GM12878 (cell line): ENCODE measurements around the gene ETNK2. TPM values are rescaled to one million over a fixed set of nuclear protein-coding genes. Genes with fewer than 3 reads are reported as not detected.

ENCODE experiments used
- ATAC-seq: fragments of 200-7000 bp; cut with Tn5 transposase; 3 replicates; pipeline ENCODE4 v1.9.1; 2020; ENCODE audit warnings: mild to moderate bottlenecking, moderate library complexity
- BruUV-seq: library from RNA; stranded (reverse); fragments of 400-500 nt; replicated peaks from 2 replicates; lab custom pipeline; 2021; lab: Mats Ljungman, UMichigan
- CTCF ChIA-PET: fragments of 300-600 bp; sonication (Branson Sonifier 250); formaldehyde crosslinking; extraction: SDS; loops from one replicate; lab custom pipeline; 2021; ENCODE audit warnings: inconsistent platforms; lab: Yijun Ruan, JAX
- POLR2A ChIA-PET: fragments of 350-600 bp; formaldehyde crosslinking; extraction: SDS; loops from one replicate; lab custom pipeline; 2021; ENCODE audit warnings: inconsistent platforms; lab: Charles Lee
- RAD21 ChIA-PET: fragments of 300-600 bp; sonication (Branson Sonifier 250); formaldehyde crosslinking; loops from one replicate; lab custom pipeline; 2023; ENCODE audit warnings: antibody characterized with exemption; ENCODE audit not compliant: unreplicated experiment; lab: Charles Lee
- SMC1A ChIA-PET: fragments of 300-600 bp; sonication (Branson Sonifier 250); formaldehyde crosslinking; loops from one replicate; lab custom pipeline; 2023; ENCODE audit not compliant: unreplicated experiment, uncharacterized antibody; lab: Charles Lee
- DNase-seq: peaks from one replicate; pipeline ENCODE4 v3.0.0-alpha.2; 2011; ENCODE audit warnings: low read depth, low spot score
- FAIRE-seq: peaks from 3 replicates; lab custom pipeline; 2011; peaks lifted over from hg19 to GRCh38; lab: Jason Lieb, UNC
- H2AFZ ChIP-seq: 2 replicates; pipeline ENCODE4 v1.6.0; 2011; ENCODE audit warnings: low read depth, low read length, control low read depth; ENCODE audit not compliant: control insufficient read depth
- H3K27ac ChIP-seq: 2 replicates; pipeline ENCODE4 v1.5.1; 2011; ENCODE audit warnings: control low read depth; ENCODE audit not compliant: control insufficient read depth, insufficient read depth
- H3K27me3 ChIP-seq, 2 experiments: replicated peaks in 1 of 2; 2 replicates each; pipeline versions ENCODE4 v1.6.0 to v1.6.1; 2011; ENCODE audit warnings: low read length in 1 of 2; ENCODE audit not compliant: control insufficient read depth in 2 of 2, insufficient read depth in 2 of 2
- H3K36me3 ChIP-seq, 2 experiments: 2 replicates each; pipeline ENCODE4 v1.5.1; 2011; ENCODE audit warnings: low read length in 1 of 2; ENCODE audit not compliant: control insufficient read depth in 2 of 2, insufficient read depth in 2 of 2
- H3K4me1 ChIP-seq: 2 replicates; pipeline ENCODE4 v1.6.1; 2011; ENCODE audit warnings: mild to moderate bottlenecking, low read length, moderate library complexity, mixed read lengths; ENCODE audit not compliant: control insufficient read depth, insufficient read depth
- H3K4me2 ChIP-seq: 2 replicates; pipeline ENCODE4 v1.6.0; 2011; ENCODE audit warnings: control low read depth; ENCODE audit not compliant: control insufficient read depth, insufficient read depth
- H3K4me3 ChIP-seq: fragments of 200-600 bp; sonication (generic); 2 replicates; pipeline ENCODE4 v1.5.1; 2016
- H3K79me2 ChIP-seq: 2 replicates; pipeline ENCODE4 v1.6.0; 2011; ENCODE audit warnings: low read length; ENCODE audit not compliant: control insufficient read depth, insufficient read depth
- H3K9ac ChIP-seq: 2 replicates; pipeline ENCODE4 v1.8.0; 2011; ENCODE audit warnings: low read length, control low read depth, mixed read lengths; ENCODE audit not compliant: control insufficient read depth, insufficient read depth
- H3K9me3 ChIP-seq: replicated peaks from 3 replicates; pipeline ENCODE4 v1.5.1; 2011; ENCODE audit warnings: mild to moderate bottlenecking, low read length; ENCODE audit not compliant: control insufficient read depth, insufficient read depth
- H4K20me1 ChIP-seq: 2 replicates; pipeline ENCODE4 v1.6.0; 2011; ENCODE audit not compliant: control insufficient read depth, insufficient read depth
- BHLHE40 ChIP-seq, 2 experiments: fragments of 450-650 bp in 1 of 2; IDR thresholded peaks; 2 replicates each; pipeline ENCODE4 v1.6.1; 2011 to 2017; ENCODE audit warnings: low read depth in 2 of 2, borderline replicate concordance in 1 of 2, improper control_type of control experiment in 1 of 2, low read length in 1 of 2, mild to moderate bottlenecking in 1 of 2
- CHD1 ChIP-seq: IDR thresholded peaks from 2 replicates; pipeline ENCODE4 v1.6.1; 2012; ENCODE audit warnings: low read depth, low read length, improper control_type of control experiment
- CREB1 ChIP-seq: IDR thresholded peaks from 2 replicates; pipeline ENCODE4 v1.6.1; 2012; ENCODE audit warnings: low read depth, mild to moderate bottlenecking, inconsistent platforms
- FOXM1 ChIP-seq: IDR thresholded peaks from 2 replicates; pipeline ENCODE4 v1.6.1; 2012; ENCODE audit warnings: low read depth, mild to moderate bottlenecking, inconsistent platforms, low read length, moderate library complexity
- HSF1 ChIP-seq: fragments of 150-350 bp; IDR thresholded peaks from 2 replicates; pipeline ENCODE4 v1.6.1; 2014; ENCODE audit warnings: mild to moderate bottlenecking, low read depth, low read length
- IRF3 ChIP-seq: fragments of 450-650 bp; IDR thresholded peaks from 2 replicates; pipeline ENCODE4 v1.6.1; 2014; ENCODE audit warnings: mild to moderate bottlenecking
- KDM1A ChIP-seq: fragments of 200-600 bp; sonication (generic); IDR thresholded peaks from 2 replicates; pipeline ENCODE4 v1.6.1; 2016; ENCODE audit warnings: borderline replicate concordance
- NFYA ChIP-seq: IDR thresholded peaks from 2 replicates; pipeline ENCODE4 v1.6.1; 2011; ENCODE audit warnings: low read depth, mild to moderate bottlenecking, low read length, improper control_type of control experiment, borderline replicate concordance
- NRF1 ChIP-seq: conservative IDR thresholded peaks from 2 replicates; pipeline ENCODE4 v1.6.1; 2011; ENCODE audit warnings: mild to moderate bottlenecking, low read depth, low read length, improper control_type of control experiment
- STAT1 ChIP-seq: fragments of 450-650 bp; conservative IDR thresholded peaks from 2 replicates; pipeline ENCODE4 v1.6.1; 2014; ENCODE audit warnings: antibody characterized with exemption, mild to moderate bottlenecking
- SUPT20H ChIP-seq: IDR thresholded peaks from 2 replicates; pipeline ENCODE4 v1.6.1; 2011; ENCODE audit warnings: low read depth, mild to moderate bottlenecking, low read length, moderate library complexity, borderline replicate concordance; ENCODE audit not compliant: control insufficient read depth
- TARDBP ChIP-seq: IDR thresholded peaks from 2 replicates; pipeline ENCODE4 v1.6.1; 2016; ENCODE audit warnings: borderline replicate concordance
- ZNF384 ChIP-seq: IDR thresholded peaks from 2 replicates; pipeline ENCODE4 v1.6.1; 2012; ENCODE audit warnings: low read depth, mild to moderate bottlenecking, low read length, improper control_type of control experiment, borderline replicate concordance
- WGBS: methylation state at CpG from one replicate; pipeline ENCODE4 v1.1.6; 2016; ENCODE audit warnings: low lambda C conversion rate; ENCODE audit not compliant: insufficient replicate concordance, insufficient coverage; ENCODE audit errors: missing lambda C conversion rate; 5-methylcytosine and 5-hydroxymethylcytosine counted together
- in situ Hi-C: fragments of 300-500 bp; cut with MboI; formaldehyde crosslinking; loops from 9 replicates; pipeline ENCODE4 v1.14.3; 2018; ENCODE audit warnings: mixed read lengths
- intact Hi-C: fragments of 100-400 bp; cut with micrococcal nuclease; formaldehyde crosslinking; loops from one replicate; pipeline ENCODE4 v1.14.2; 2022; ENCODE audit not compliant: unreplicated experiment
- polyA plus RNA-seq, 11 experiments: library from polyadenylated mRNA; depleted of rRNA in 4 of 11; unstranded in 6 of 11; stranded (reverse) in 5 of 11; fragments of >200 nt; fragmentation: Nextera tagmentation in 4 of 11; fragmentation: Illumina TruSeq in 1 of 11; extraction: Ambion mirVana in 4 of 11; extraction: Trizol in 1 of 11; gene quantifications; 1 replicate in 1 of 11; 2 replicates in 10 of 11; pipeline versions ENCODE4 v1.2.1 to v1.2.3, GENCODE V29; 2011 to 2016; ENCODE audit warnings: inconsistent platforms in 2 of 11, missing spikeins in 2 of 11, low read depth in 1 of 11
- total RNA-seq, 4 experiments: library from RNA; depleted of rRNA in 3 of 4; stranded (reverse); fragments of >200 nt in 3 of 4; fragmentation: Illumina TruSeq in 1 of 4; extraction: Trizol in 1 of 4; gene quantifications; 2 replicates each; pipeline versions ENCODE4 v1.2.1 to v1.2.3, GENCODE V29; 2013 to 2021
- TF ChIP-seq, protein P1 (sequence below): fragments of 450-650 bp; IDR thresholded peaks from 2 replicates; pipeline ENCODE4 v1.6.1; 2017; ENCODE audit warnings: mild to moderate bottlenecking, moderate library complexity
- TF ChIP-seq, protein P2 (sequence below): fragments of 450-650 bp; IDR thresholded peaks from 2 replicates; pipeline ENCODE4 v1.6.1; 2017; ENCODE audit warnings: mild to moderate bottlenecking

Gene ETNK2
- total and polyA plus RNA-seq, 10 of the 15 experiments (the other 5 are each of a cell fraction or from before 2014, with no cell fraction given) = 0.14 TPM; not detected in 9

DNA sequence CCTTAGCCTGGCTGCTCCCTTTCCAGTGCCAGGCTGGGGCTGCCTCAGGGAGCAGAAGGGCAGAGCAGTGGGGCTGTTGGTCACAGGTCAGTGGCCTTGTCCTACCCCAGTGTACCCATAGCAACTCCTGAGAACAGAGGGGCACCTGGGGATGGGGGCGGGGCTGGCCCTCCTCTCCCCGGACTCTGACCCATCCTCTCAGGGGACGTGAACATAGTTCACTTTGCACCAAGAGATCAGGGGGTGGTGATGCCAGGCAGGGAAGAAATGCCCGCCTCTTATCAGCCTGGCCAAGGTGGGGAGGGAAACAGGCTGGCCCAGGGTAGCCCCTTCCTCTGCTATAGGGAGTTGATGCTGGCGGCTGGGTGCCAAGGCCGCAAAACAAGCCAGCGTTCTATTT lies 4.9 kb downstream of the ETNK2 start:
- intact Hi-C loops = no loop called here
- SMC1A ChIA-PET = no interaction called here
- Histone ChIP-seq H3K79me2 (no peaks in the 10 kb centered on the region), H2AFZ (no peak overlapping the region), H4K20me1 (no peaks in the 10 kb centered on the region), H3K4me2 (no peak overlapping the region), H3K4me3 (no peak overlapping the region), H3K9ac (no peak overlapping the region), H3K4me1 (no peaks in the 10 kb centered on the region), H3K9me3 (no peaks in the 10 kb centered on the region), H3K27ac (no peak overlapping the region), H3K27me3 (peaks cover 6 to 7% of the 10 kb centered on the region in 2 experiments; a peak in 3 of 4 replicates), H3K36me3 (no peaks in the 10 kb centered on the region)
- in situ Hi-C loops = no loop called here
- WGBS = 39% methylated on average over 5 of the region's 7 CpGs
- ATAC-seq (no peak), FAIRE-seq (no peak), DNase-seq (no peak)
- POLR2A ChIA-PET = no interaction called here
- RAD21 ChIA-PET = no interaction called here
- BruUV-seq = no TSS peak
- CTCF ChIA-PET = interaction anchor here (0.8 kb wide), 1 partner anchor 292 kb away, joined by 3 read pairs; no protein-coding TSS in a partner anchor
- TF ChIP-seq IRF3 (no peak), FOXM1 (no peak), NFYA (no peak), KDM1A (no peak), NRF1 (no peak), STAT1 (no peak), HSF1 (no peak), ZNF384 (no peak), BHLHE40 (IDR thresholded peaks at IDR 0.05; ENCODE audit: borderline replicate concordance in 1 of 2, low read depth in 2 of 2, low read length in 1 of 2) (no peak), TARDBP (no peak), CHD1 (no peak), CREB1 (no peak), SUPT20H (no peak)
- TF ChIP-seq, protein P1, sequence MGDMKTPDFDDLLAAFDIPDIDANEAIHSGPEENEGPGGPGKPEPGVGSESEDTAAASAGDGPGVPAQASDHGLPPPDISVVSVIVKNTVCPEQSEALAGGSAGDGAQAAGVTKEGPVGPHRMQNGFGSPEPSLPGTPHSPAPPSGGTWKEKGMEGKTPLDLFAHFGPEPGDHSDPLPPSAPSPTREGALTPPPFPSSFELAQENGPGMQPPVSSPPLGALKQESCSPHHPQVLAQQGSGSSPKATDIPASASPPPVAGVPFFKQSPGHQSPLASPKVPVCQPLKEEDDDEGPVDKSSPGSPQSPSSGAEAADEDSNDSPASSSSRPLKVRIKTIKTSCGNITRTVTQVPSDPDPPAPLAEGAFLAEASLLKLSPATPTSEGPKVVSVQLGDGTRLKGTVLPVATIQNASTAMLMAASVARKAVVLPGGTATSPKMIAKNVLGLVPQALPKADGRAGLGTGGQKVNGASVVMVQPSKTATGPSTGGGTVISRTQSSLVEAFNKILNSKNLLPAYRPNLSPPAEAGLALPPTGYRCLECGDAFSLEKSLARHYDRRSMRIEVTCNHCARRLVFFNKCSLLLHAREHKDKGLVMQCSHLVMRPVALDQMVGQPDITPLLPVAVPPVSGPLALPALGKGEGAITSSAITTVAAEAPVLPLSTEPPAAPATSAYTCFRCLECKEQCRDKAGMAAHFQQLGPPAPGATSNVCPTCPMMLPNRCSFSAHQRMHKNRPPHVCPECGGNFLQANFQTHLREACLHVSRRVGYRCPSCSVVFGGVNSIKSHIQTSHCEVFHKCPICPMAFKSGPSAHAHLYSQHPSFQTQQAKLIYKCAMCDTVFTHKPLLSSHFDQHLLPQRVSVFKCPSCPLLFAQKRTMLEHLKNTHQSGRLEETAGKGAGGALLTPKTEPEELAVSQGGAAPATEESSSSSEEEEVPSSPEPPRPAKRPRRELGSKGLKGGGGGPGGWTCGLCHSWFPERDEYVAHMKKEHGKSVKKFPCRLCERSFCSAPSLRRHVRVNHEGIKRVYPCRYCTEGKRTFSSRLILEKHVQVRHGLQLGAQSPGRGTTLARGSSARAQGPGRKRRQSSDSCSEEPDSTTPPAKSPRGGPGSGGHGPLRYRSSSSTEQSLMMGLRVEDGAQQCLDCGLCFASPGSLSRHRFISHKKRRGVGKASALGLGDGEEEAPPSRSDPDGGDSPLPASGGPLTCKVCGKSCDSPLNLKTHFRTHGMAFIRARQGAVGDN = no peak
- TF ChIP-seq, protein P2, sequence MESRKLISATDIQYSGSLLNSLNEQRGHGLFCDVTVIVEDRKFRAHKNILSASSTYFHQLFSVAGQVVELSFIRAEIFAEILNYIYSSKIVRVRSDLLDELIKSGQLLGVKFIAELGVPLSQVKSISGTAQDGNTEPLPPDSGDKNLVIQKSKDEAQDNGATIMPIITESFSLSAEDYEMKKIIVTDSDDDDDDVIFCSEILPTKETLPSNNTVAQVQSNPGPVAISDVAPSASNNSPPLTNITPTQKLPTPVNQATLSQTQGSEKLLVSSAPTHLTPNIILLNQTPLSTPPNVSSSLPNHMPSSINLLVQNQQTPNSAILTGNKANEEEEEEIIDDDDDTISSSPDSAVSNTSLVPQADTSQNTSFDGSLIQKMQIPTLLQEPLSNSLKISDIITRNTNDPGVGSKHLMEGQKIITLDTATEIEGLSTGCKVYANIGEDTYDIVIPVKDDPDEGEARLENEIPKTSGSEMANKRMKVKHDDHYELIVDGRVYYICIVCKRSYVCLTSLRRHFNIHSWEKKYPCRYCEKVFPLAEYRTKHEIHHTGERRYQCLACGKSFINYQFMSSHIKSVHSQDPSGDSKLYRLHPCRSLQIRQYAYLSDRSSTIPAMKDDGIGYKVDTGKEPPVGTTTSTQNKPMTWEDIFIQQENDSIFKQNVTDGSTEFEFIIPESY = no peak
